LNCaP clone FGC (cell line): ENCODE measurements around the gene NUFIP2.
A peak's percentile ranks its signal among the peaks of the same experiment; 100 is the strongest.

Experiments
- DNase-seq: peaks from one replicate; pipeline ENCODE4 v3.0.0-alpha.2; 2011; ENCODE audit warnings: low read depth
- H3K4me3 ChIP-seq: 2 replicates; pipeline ENCODE4 v1.5.1; 2011; ENCODE audit warnings: mild to moderate bottlenecking, low read depth, low read length, control low read depth
- TF ChIP-seq, protein P1 (sequence below): IDR thresholded peaks from 2 replicates; pipeline ENCODE4 v1.5.1; 2012; ENCODE audit warnings: mild to moderate bottlenecking; ENCODE audit not compliant: control insufficient read depth, insufficient read depth; ENCODE audit errors: extremely low read depth

Gene NUFIP2

DNA sequence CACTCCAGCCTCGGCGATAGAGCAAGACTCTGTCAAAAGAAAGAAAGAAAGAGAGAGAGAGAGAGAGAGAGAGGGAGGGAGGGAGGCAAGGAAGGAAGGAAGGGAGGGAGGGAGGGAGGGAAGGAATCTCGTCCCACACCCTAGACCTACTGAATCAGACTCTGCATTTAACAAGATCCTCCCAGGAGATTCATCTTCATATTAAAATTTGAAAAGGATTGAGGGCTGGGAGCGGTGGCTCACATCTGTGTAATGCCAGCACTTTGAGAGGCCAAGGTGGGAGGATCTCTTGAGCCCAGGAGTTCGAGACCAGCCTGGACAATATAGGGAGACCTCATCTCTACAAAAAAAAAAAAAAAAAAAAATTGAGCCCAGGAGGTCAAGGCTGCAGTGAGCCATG lies 33.5 kb upstream of the NUFIP2 start:
- TF ChIP-seq, protein P1, sequence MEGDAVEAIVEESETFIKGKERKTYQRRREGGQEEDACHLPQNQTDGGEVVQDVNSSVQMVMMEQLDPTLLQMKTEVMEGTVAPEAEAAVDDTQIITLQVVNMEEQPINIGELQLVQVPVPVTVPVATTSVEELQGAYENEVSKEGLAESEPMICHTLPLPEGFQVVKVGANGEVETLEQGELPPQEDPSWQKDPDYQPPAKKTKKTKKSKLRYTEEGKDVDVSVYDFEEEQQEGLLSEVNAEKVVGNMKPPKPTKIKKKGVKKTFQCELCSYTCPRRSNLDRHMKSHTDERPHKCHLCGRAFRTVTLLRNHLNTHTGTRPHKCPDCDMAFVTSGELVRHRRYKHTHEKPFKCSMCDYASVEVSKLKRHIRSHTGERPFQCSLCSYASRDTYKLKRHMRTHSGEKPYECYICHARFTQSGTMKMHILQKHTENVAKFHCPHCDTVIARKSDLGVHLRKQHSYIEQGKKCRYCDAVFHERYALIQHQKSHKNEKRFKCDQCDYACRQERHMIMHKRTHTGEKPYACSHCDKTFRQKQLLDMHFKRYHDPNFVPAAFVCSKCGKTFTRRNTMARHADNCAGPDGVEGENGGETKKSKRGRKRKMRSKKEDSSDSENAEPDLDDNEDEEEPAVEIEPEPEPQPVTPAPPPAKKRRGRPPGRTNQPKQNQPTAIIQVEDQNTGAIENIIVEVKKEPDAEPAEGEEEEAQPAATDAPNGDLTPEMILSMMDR, result no peak
- DNase-seq, result no peak
- H3K4me3 ChIP-seq, result no peak overlapping the region

DNA sequence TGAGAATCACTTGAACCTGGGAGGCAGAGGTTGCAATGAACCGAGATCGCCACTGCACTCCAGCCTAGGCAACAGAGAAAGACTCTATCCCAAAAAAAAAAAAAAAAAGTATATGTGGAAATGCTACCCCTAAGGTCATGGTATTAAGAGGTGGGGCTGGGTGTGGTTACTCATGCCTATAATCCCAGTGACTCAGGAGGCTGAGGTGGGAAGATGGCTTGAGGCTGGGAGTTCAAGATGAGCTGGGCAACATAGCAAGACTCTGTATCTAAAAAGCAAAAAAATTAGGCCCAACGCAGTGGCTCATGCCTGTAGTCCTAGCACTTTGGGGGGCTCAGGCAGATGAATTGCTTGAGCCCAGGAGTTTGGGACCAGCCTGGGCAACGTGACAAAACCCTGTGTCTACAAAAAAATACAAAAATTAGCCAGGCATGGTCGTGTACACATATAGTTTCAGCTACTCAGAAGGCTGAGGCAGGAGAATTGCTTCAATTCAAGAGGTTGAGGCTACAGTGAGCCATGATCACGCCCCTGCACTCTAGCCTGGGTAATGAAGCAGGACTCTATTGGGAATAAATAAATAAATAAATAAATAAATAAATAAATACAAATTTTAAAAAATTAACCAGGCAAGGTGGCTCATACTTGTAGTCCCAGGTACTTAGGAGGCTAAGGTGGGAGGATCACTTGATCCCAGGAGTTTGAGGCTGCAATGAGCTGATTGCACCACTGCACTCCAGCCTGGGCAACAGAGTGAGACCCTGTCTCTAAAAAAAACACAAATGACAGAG lies 32.3 kb upstream of the NUFIP2 start:
- H3K4me3 ChIP-seq, result no peak overlapping the region
- no peak for DNase-seq
- TF ChIP-seq, protein P1, result no peak

DNA sequence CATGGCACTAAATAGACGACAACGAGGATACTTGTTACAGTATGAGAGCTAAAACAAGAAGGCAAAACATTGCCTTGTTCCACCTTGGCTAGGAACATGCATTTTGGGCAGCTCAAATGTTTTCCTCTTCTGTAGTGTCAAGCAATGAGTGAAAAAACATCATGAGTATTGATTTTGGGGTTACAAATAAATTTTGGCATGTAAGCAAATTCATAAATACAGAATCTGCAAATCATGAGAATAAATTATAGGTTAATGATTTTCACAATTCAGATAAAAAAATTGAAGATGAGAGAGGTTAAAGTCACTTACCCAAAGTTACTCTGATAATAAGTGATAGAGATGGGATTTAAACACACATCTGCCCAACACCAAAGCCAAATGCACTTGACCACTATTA lies 28.4 kb upstream of the NUFIP2 start:
- TF ChIP-seq, protein P1, result no peak
- DNase-seq, result no peak
- H3K4me3 ChIP-seq, result no peak overlapping the region

DNA sequence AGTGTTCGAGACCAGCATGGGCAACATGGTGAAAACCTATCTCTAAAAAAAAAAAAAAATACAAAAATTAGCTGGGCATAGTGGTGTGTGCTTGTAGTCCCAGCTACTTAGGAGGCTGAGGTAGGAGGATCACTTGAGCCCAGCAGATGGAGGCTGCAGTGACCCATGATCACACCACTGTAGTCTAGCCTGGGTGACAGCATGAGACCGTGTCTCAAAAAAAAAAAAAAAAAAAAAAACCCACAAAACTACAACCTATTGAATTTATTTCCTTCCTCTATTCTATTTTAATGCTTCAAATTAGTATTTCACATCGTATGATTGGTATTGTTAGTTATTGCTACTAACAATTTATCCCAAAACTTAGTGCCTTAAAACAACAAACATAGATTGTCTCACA lies 9.4 kb upstream of the NUFIP2 start:
- TF ChIP-seq, protein P1, result no peak
- H3K4me3 ChIP-seq, result no peak overlapping the region
- DNase-seq, result no peak

DNA sequence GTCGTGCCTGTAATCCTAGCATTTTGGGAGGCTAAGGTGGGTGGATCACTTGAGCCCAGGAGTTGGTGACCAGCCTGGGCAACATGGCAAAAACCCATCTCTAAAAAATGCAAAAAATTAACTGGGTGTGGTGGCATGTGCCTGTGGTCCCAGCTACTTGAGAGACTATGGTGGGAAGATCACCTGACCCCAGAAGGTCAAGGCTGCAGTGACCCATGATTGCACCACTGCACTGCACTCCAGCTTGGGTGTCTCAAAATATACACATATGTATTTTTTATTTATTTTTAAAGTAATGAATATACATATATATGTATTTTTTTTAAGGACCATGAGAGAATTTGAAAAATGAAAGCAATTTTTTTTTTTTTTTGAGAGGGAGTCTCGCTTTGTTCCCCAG lies 5.1 kb upstream of the NUFIP2 start:
- H3K4me3 ChIP-seq, result no peak overlapping the region
- no peak for DNase-seq
- TF ChIP-seq, protein P1, result no peak

DNA sequence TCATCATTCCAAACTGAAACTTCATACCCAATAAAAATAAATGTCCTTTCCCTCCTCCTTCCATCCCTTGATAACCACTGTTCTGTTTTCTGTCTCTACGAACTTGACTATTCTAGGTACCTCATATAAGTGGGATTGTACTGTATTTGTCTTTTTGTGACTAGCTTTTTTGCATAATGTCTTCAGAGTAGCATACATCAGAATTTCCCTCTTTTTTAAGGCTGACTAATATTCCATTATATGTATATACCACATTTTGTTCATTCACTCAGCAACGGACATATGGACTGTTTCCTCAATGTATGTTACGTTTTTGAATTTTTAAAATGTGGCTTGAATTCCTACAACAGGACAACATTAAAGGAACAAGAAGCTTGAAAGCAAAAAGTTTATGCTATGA lies 1.5 kb upstream of the NUFIP2 start:
- no peak overlapping the region for H3K4me3 ChIP-seq
- DNase-seq, result no peak
- TF ChIP-seq, protein P1, result no peak

DNA sequence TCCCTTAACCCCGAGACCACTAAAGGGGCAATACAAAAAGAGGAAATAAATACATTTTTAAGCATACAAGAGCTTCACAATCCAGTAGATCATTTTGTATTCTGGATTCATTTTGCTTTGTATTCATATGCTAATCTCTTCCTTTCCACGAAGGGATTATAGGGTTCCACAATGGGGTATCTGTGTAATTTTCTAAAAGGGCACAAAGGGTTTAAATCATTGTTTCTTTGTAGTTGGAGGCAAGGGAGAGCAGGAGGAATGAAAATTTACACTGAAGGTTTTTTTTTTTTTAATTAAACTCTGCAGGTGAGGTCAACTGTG lies 592 bp upstream of the NUFIP2 start:
- peak overlapping the region; percentile 100 for H3K4me3 ChIP-seq
- TF ChIP-seq, protein P1, result no peak
- no peak for DNase-seq
